A549 (cell line): ENCODE data around the gene TUT4.

ENCODE experiments used
- CHD4 ChIP-seq: fragments of 200-600 bp; sonication (generic); IDR thresholded peaks from 2 replicates; pipeline ENCODE4 v1.6.1; 2016; ENCODE audit warnings: antibody characterized with exemption, mild to moderate bottlenecking, borderline replicate concordance
- MAX ChIP-seq: IDR thresholded peaks from 2 replicates; pipeline ENCODE4 v1.6.1; 2012
- MYC ChIP-seq: IDR thresholded peaks from 2 replicates; pipeline ENCODE4 v1.6.1; 2012; ENCODE audit warnings: mild to moderate bottlenecking, inconsistent platforms, low read length, improper control_type of control experiment, borderline replicate concordance
- NFE2L2 ChIP-seq: fragments of 150-350 bp; conservative IDR thresholded peaks from 2 replicates; pipeline ENCODE4 v1.6.1; 2014; ENCODE audit warnings: low read length
- RCOR1 ChIP-seq: fragments of 150-350 bp; IDR thresholded peaks from 2 replicates; pipeline ENCODE4 v1.6.1; 2014; ENCODE audit warnings: antibody characterized with exemption, low read length, low read depth
- TP53 ChIP-seq: fragments of 250-450 bp; sonication (Bioruptor Pico); IDR thresholded peaks from 2 replicates; pipeline ENCODE4 v1.5.0; 2021; ENCODE audit warnings: mild to moderate bottlenecking, moderate library complexity
- ZFP36 ChIP-seq: fragments of 450-650 bp; IDR thresholded peaks from 2 replicates; pipeline ENCODE4 v1.6.1; 2014; ENCODE audit warnings: borderline replicate concordance; ENCODE audit not compliant: partially characterized antibody
- TF ChIP-seq, protein P1 (sequence below): fragments of >200 bp; sonication (Bioruptor Twin); formaldehyde crosslinking; IDR thresholded peaks from 3 replicates; pipeline ENCODE4 v1.5.1; 2016
- TF ChIP-seq, protein P2 (sequence below): fragments of 250-450 bp; sonication (Bioruptor Pico); IDR thresholded peaks from 2 replicates; pipeline ENCODE4 v1.5.0; 2021; ENCODE audit warnings: mild to moderate bottlenecking, moderate library complexity, borderline replicate concordance
- TF ChIP-seq, protein P3 (sequence below): fragments of 200-600 bp; sonication (generic); IDR thresholded peaks from 2 replicates; pipeline ENCODE4 v1.6.1; 2016; ENCODE audit warnings: antibody characterized with exemption, mild to moderate bottlenecking, moderate library complexity

- TF ChIP-seq, protein P1, sequence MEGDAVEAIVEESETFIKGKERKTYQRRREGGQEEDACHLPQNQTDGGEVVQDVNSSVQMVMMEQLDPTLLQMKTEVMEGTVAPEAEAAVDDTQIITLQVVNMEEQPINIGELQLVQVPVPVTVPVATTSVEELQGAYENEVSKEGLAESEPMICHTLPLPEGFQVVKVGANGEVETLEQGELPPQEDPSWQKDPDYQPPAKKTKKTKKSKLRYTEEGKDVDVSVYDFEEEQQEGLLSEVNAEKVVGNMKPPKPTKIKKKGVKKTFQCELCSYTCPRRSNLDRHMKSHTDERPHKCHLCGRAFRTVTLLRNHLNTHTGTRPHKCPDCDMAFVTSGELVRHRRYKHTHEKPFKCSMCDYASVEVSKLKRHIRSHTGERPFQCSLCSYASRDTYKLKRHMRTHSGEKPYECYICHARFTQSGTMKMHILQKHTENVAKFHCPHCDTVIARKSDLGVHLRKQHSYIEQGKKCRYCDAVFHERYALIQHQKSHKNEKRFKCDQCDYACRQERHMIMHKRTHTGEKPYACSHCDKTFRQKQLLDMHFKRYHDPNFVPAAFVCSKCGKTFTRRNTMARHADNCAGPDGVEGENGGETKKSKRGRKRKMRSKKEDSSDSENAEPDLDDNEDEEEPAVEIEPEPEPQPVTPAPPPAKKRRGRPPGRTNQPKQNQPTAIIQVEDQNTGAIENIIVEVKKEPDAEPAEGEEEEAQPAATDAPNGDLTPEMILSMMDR, result no peak
- TF ChIP-seq, protein P2, sequence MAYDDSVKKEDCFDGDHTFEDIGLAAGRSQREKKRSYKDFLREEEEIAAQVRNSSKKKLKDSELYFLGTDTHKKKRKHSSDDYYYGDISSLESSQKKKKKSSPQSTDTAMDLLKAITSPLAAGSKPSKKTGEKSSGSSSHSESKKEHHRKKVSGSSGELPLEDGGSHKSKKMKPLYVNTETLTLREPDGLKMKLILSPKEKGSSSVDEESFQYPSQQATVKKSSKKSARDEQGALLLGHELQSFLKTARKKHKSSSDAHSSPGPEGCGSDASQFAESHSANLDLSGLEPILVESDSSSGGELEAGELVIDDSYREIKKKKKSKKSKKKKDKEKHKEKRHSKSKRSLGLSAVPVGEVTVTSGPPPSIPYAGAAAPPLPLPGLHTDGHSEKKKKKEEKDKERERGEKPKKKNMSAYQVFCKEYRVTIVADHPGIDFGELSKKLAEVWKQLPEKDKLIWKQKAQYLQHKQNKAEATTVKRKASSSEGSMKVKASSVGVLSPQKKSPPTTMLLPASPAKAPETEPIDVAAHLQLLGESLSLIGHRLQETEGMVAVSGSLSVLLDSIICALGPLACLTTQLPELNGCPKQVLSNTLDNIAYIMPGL, result no peak
- TF ChIP-seq, protein P3, sequence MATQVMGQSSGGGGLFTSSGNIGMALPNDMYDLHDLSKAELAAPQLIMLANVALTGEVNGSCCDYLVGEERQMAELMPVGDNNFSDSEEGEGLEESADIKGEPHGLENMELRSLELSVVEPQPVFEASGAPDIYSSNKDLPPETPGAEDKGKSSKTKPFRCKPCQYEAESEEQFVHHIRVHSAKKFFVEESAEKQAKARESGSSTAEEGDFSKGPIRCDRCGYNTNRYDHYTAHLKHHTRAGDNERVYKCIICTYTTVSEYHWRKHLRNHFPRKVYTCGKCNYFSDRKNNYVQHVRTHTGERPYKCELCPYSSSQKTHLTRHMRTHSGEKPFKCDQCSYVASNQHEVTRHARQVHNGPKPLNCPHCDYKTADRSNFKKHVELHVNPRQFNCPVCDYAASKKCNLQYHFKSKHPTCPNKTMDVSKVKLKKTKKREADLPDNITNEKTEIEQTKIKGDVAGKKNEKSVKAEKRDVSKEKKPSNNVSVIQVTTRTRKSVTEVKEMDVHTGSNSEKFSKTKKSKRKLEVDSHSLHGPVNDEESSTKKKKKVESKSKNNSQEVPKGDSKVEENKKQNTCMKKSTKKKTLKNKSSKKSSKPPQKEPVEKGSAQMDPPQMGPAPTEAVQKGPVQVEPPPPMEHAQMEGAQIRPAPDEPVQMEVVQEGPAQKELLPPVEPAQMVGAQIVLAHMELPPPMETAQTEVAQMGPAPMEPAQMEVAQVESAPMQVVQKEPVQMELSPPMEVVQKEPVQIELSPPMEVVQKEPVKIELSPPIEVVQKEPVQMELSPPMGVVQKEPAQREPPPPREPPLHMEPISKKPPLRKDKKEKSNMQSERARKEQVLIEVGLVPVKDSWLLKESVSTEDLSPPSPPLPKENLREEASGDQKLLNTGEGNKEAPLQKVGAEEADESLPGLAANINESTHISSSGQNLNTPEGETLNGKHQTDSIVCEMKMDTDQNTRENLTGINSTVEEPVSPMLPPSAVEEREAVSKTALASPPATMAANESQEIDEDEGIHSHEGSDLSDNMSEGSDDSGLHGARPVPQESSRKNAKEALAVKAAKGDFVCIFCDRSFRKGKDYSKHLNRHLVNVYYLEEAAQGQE, result no peak
- TF ChIP-seq TP53 (CRISPR knock-in tag) (no peak), MAX (no peak), CHD4 (no peak), NFE2L2 (no peak), MYC (no peak), RCOR1 (no peak), ZFP36 (no peak)
These were observed 128.1 kb downstream of the TUT4 start for GRCh38 chr1:52424813-52425212.
